H9 (cell line): ENCODE data around the gene C2orf15. TPM values are rescaled to one million over a fixed set of nuclear protein-coding genes. Genes with fewer than 3 reads are reported as not detected.

Experiments
- DNase-seq: peaks from one replicate; pipeline ENCODE4 v3.0.0-alpha.2; 2017
- H2AFZ ChIP-seq: one replicate; pipeline ENCODE4 v1.6.1; 2013; ENCODE audit warnings: mild to moderate bottlenecking, low read length, control low read depth, moderate library complexity
- H2AK5ac ChIP-seq: 2 replicates; pipeline ENCODE4 v1.6.1; 2013; ENCODE audit warnings: low read length, control low read depth, mixed read lengths; ENCODE audit not compliant: insufficient read length
- H2BK120ac ChIP-seq: one replicate; pipeline ENCODE4 v1.6.1; 2013; ENCODE audit warnings: low read depth, mild to moderate bottlenecking, low read length, control low read depth, inconsistent platforms; ENCODE audit not compliant: poor library complexity, severe bottlenecking
- H2BK12ac ChIP-seq: 2 replicates; pipeline ENCODE4 v1.6.1; 2013; ENCODE audit warnings: low read length, control low read depth, mixed read lengths, low read depth; ENCODE audit not compliant: insufficient read length
- H2BK15ac ChIP-seq: 2 replicates; pipeline ENCODE4 v1.6.1; 2013; ENCODE audit warnings: low read depth, low read length, control low read depth
- H2BK20ac ChIP-seq: one replicate; pipeline ENCODE4 v1.6.1; 2013; ENCODE audit warnings: low read depth, mild to moderate bottlenecking, low read length, control low read depth, inconsistent platforms; ENCODE audit not compliant: poor library complexity, severe bottlenecking
- H2BK5ac ChIP-seq: 2 replicates; pipeline ENCODE4 v1.6.1; 2013; ENCODE audit warnings: low read length, control low read depth, mixed read lengths; ENCODE audit not compliant: insufficient read length
- H3K14ac ChIP-seq: 2 replicates; pipeline ENCODE4 v1.6.1; 2013; ENCODE audit warnings: low read length, control low read depth; ENCODE audit not compliant: insufficient read depth
- H3K18ac ChIP-seq: 2 replicates; pipeline ENCODE4 v1.6.1; 2013; ENCODE audit warnings: low read depth, mild to moderate bottlenecking, mixed read lengths, low read length, control low read depth; ENCODE audit not compliant: insufficient read length
- H3K23ac ChIP-seq: 2 replicates; pipeline ENCODE4 v1.6.1; 2013; ENCODE audit warnings: low read length, control low read depth, mixed read lengths, low read depth; ENCODE audit not compliant: insufficient read length
- H3K23me2 ChIP-seq: 2 replicates; pipeline ENCODE4 v1.6.1; 2013; ENCODE audit warnings: low read depth, mild to moderate bottlenecking, mixed read lengths, low read length, control low read depth; ENCODE audit not compliant: insufficient read length, poor library complexity, severe bottlenecking
- H3K27ac ChIP-seq: 2 replicates; pipeline ENCODE4 v1.5.1; 2013; ENCODE audit warnings: low read length, control low read depth, mixed read lengths, low read depth; ENCODE audit not compliant: insufficient read length
- H3K27me3 ChIP-seq: 2 replicates; pipeline ENCODE4 v1.6.1; 2013; ENCODE audit warnings: low read length, control low read depth, inconsistent platforms; ENCODE audit not compliant: insufficient read depth
- H3K4ac ChIP-seq: 2 replicates; pipeline ENCODE4 v1.6.1; 2013; ENCODE audit warnings: low read depth, mild to moderate bottlenecking, control low read depth, inconsistent platforms, low read length, moderate library complexity
- H3K4me1 ChIP-seq: 2 replicates; pipeline ENCODE4 v1.6.1; 2013; ENCODE audit warnings: low read length, control low read depth, inconsistent platforms; ENCODE audit not compliant: insufficient read depth
- H3K4me2 ChIP-seq: 2 replicates; pipeline ENCODE4 v1.6.1; 2013; ENCODE audit warnings: low read length, control low read depth, mixed read lengths; ENCODE audit not compliant: insufficient read length, insufficient read depth
- H3K56ac ChIP-seq: 2 replicates; pipeline ENCODE4 v1.6.1; 2013; ENCODE audit warnings: low read depth, mild to moderate bottlenecking, mixed read lengths, low read length, control low read depth; ENCODE audit not compliant: insufficient read length
- H3K79me1 ChIP-seq: 2 replicates; pipeline ENCODE4 v1.6.1; 2013; ENCODE audit warnings: low read depth, mild to moderate bottlenecking, moderate library complexity, low read length, control low read depth, inconsistent platforms; ENCODE audit not compliant: insufficient read depth, poor library complexity, severe bottlenecking
- H3K79me2 ChIP-seq: 2 replicates; pipeline ENCODE4 v1.6.1; 2013; ENCODE audit warnings: low read length, control low read depth, inconsistent platforms; ENCODE audit not compliant: insufficient read depth
- H3K9ac ChIP-seq: 2 replicates; pipeline ENCODE4 v1.6.1; 2013; ENCODE audit warnings: low read length, control low read depth, mixed read lengths; ENCODE audit not compliant: insufficient read length; ENCODE audit errors: extremely low read depth
- H3K9me3 ChIP-seq: one replicate; pipeline ENCODE4 v1.6.1; 2013; ENCODE audit warnings: low read depth, low read length, inconsistent platforms; ENCODE audit not compliant: control insufficient read depth
- H3T11ph ChIP-seq: one replicate; pipeline ENCODE4 v1.6.1; 2013; ENCODE audit warnings: mild to moderate bottlenecking, low read length, control low read depth, inconsistent platforms
- H4K20me1 ChIP-seq: one replicate; pipeline ENCODE4 v1.6.1; 2013; ENCODE audit not compliant: control insufficient read depth, insufficient read length, insufficient read depth
- H4K5ac ChIP-seq: 2 replicates; pipeline ENCODE4 v1.6.1; 2013; ENCODE audit warnings: low read depth, mild to moderate bottlenecking, mixed read lengths, low read length, control low read depth; ENCODE audit not compliant: insufficient read length
- H4K8ac ChIP-seq: replicated peaks from 2 replicates; pipeline ENCODE4 v1.6.1; 2013; ENCODE audit warnings: low read length, control low read depth, mixed read lengths, low read depth; ENCODE audit not compliant: insufficient read length
- H4K91ac ChIP-seq: 2 replicates; pipeline ENCODE4 v1.6.1; 2013; ENCODE audit warnings: low read depth, mild to moderate bottlenecking, moderate library complexity, mixed read lengths, low read length, control low read depth; ENCODE audit not compliant: insufficient read length
- H3K27ac Mint-ChIP-seq, 3 experiments: 2 replicates in 2 of 3; 3 replicates in 1 of 3; pipeline ENCODE4 v1.8.0; 2020 to 2021; ENCODE audit warnings: mixed read lengths in 3 of 3, mild to moderate bottlenecking in 1 of 3, moderate library complexity in 1 of 3
- H3K27me3 Mint-ChIP-seq: 2 replicates; pipeline ENCODE4 v1.8.0; 2021; ENCODE audit warnings: low read depth, mild to moderate bottlenecking, moderate library complexity, mixed read lengths
- H3K36me3 Mint-ChIP-seq, 3 experiments: 2 replicates in 2 of 3; 3 replicates in 1 of 3; pipeline ENCODE4 v1.8.0; 2020 to 2021; ENCODE audit warnings: low read depth in 3 of 3, mixed read lengths in 3 of 3; ENCODE audit not compliant: insufficient read depth in 1 of 3
- H3K4me1 Mint-ChIP-seq, 2 experiments: 2 replicates each; pipeline ENCODE4 v1.8.0; 2020; ENCODE audit warnings: mixed read lengths in 2 of 2
- H3K4me3 Mint-ChIP-seq, 2 experiments: 2 replicates in 1 of 2; 3 replicates in 1 of 2; pipeline ENCODE4 v1.8.0; 2020 to 2021; ENCODE audit warnings: mild to moderate bottlenecking in 2 of 2, mixed read lengths in 2 of 2, moderate library complexity in 1 of 2
- H3K9me3 Mint-ChIP-seq, 2 experiments: 2 replicates in 1 of 2; 3 replicates in 1 of 2; pipeline ENCODE4 v1.8.0; 2020; ENCODE audit warnings: mild to moderate bottlenecking in 2 of 2, mixed read lengths in 2 of 2, moderate library complexity in 1 of 2
- WGBS: extraction: QIAGEN DNeasy Blood & Tissue Kit; methylation state at CpG from one replicate; pipeline ENCODE4 v1.1.7; 2013; ENCODE audit warnings: missing lambda C conversion rate, low lambda C conversion rate, mixed read lengths; ENCODE audit not compliant: insufficient read length; ENCODE audit errors: extremely low coverage; 5-methylcytosine and 5-hydroxymethylcytosine counted together
- total RNA-seq: library from RNA; stranded (reverse); gene quantifications from 2 replicates; pipeline ENCODE4 v1.2.1, GENCODE V29; 2021
- TF ChIP-seq, protein P1 (sequence below): fragments of 200-600 bp; sonication (generic); conservative IDR thresholded peaks from 3 replicates; pipeline ENCODE4 v1.8.0; 2021; ENCODE audit warnings: antibody characterized with exemption, mild to moderate bottlenecking

C2orf15 gene
- total RNA-seq, 1 experiment from 2014 or later, result 6.2 TPM

DNA sequence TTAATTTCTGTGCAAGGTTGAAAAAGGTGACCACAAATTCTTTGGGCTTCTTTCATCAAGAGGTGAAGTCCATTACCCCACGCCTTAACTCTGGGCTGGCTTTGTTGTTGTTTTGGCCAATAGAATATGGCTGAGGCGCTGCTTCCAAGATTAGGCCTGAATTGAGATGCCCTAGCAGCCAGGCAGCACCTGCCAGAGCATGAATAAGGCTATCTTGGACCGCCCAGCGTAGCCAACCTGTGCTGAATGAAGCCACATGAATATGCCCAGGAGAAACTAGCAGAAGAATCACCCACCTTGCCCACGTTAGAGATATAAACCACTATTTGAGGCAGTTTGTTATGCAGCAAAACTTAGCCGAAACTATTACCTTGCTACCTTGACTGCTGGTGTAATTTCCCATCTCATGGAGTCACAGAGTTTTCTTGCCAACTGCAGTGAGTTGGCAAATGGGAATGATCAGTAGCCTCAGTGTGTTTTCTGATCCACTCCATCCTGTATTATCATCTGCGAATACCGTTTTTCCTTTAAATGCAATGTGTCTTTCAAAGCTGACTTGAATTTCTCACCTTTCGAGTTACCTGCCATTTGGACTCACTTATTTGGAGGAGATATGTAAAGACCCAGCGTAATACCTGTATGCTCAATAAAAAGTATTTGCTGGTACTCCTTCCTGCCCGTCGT, 12.6 kb downstream of the C2orf15 start:
- Histone ChIP-seq H3K9ac (peak overlapping the region; percentile 39), H3K4ac (no peak overlapping the region), H2AK5ac (no peak overlapping the region), H3K9me3 (no peaks in the 10 kb centered on the region), H2BK5ac (no peak overlapping the region), H3K23me2 (peaks cover 14% of the 10 kb centered on the region), H2AFZ (no peak overlapping the region), H3K27me3 (no peaks in the 10 kb centered on the region), H3T11ph (no peak overlapping the region), H4K8ac (no peak overlapping the region), H3K56ac (no peak overlapping the region), H3K23ac (no peak overlapping the region), H2BK12ac (no peak overlapping the region), H3K14ac (0 out of 2 replicates have a peak overlapping the region, but pooled peaks have one; percentile 9), H3K4me2 (peak overlapping the region; percentile 89), H4K20me1 (peaks cover 2% of the 10 kb centered on the region), H3K18ac (no peak overlapping the region), H3K79me2 (no peaks in the 10 kb centered on the region), H3K4me1 (0 out of 2 replicates have a peak, but pooled peaks cover 2% of the 10 kb centered on the region), H3K79me1 (no peaks in the 10 kb centered on the region), H4K5ac (no peak overlapping the region), H2BK120ac (no peak overlapping the region), H2BK20ac (no peak overlapping the region), H2BK15ac (no peak overlapping the region), H4K91ac (no peak overlapping the region), H3K27ac (no peak overlapping the region)
- TF ChIP-seq, protein P1, sequence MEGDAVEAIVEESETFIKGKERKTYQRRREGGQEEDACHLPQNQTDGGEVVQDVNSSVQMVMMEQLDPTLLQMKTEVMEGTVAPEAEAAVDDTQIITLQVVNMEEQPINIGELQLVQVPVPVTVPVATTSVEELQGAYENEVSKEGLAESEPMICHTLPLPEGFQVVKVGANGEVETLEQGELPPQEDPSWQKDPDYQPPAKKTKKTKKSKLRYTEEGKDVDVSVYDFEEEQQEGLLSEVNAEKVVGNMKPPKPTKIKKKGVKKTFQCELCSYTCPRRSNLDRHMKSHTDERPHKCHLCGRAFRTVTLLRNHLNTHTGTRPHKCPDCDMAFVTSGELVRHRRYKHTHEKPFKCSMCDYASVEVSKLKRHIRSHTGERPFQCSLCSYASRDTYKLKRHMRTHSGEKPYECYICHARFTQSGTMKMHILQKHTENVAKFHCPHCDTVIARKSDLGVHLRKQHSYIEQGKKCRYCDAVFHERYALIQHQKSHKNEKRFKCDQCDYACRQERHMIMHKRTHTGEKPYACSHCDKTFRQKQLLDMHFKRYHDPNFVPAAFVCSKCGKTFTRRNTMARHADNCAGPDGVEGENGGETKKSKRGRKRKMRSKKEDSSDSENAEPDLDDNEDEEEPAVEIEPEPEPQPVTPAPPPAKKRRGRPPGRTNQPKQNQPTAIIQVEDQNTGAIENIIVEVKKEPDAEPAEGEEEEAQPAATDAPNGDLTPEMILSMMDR, result no peak
- no peaks in the 10 kb centered on the region for H3K9me3 Mint-ChIP-seq
- peak overlapping the region; percentile 33 to 96 (median 94); a peak in 4 of 7 replicates for H3K27ac Mint-ChIP-seq
- H3K4me3 Mint-ChIP-seq, result peak overlapping the region; percentile 87 to 93
- H3K4me1 Mint-ChIP-seq, result peaks cover 15 to 20% of the 10 kb centered on the region in 2 experiments
- peaks cover 5 to 20% (median 12%) of the 10 kb centered on the region in 3 experiments; a peak in 6 of 7 replicates for H3K36me3 Mint-ChIP-seq
- H3K27me3 Mint-ChIP-seq, result no peaks in the 10 kb centered on the region
- DNase-seq, result no peak
- WGBS, result no CpG with 5 or more reads among the region's 12 CpGs
